ENCODE data around the gene AMZ1.

- TF ChIP-seq POLR2AphosphoS5 (IDR thresholded peaks at IDR 0.05) (no peak), CTCF (IDR thresholded peaks at IDR 0.05) (no peak), EP300 (IDR thresholded peaks at IDR 0.05; ENCODE audit: low read depth) (no peak), POLR2A (IDR thresholded peaks at IDR 0.05) (no peak)
Observed at GRCh38 chr7:2692543-2692942, 4.5 kb downstream of the AMZ1 start.
